HL-60/S4 treated with phorbol 12-myristate 13-acetate at 8.2 ng/mL for 4 days and 3 days (cell line): ENCODE data around the gene FFAR1.

ENCODE experiments used
- in situ Hi-C: fragments of 300-500 bp; cut with MboI; formaldehyde crosslinking; loops from 2 replicates; pipeline ENCODE4 v1.15.0; 2022; ENCODE audit warnings: low sequenced_read_pairs

Gene FFAR1

GRCh38 chr19:35347171-35347929, at the start of gene FFAR1:
FFAR1 (plus strand) TSS chr19:35347902; CDS start chr19:35351552, 3,650 bp downstream.
- in situ Hi-C loops: no loop called here

- in situ Hi-C loops: no loop called here
Observed at GRCh38 chr19:35297922-35298321, 49.8 kb upstream of the FFAR1 start.

- in situ Hi-C loops: no loop called here
Observed at GRCh38 chr19:35298561-35298972, 49.1 kb upstream of the FFAR1 start.

GRCh38 chr19:35299523-35300338, 48.0 kb upstream of the FFAR1 start:
- in situ Hi-C loops: no loop called here

GRCh38 chr19:35300339-35300649, 47.4 kb upstream of the FFAR1 start:
- in situ Hi-C loops: no loop called here

- in situ Hi-C loops: no loop called here
Observed at GRCh38 chr19:35301961-35302360, 45.7 kb upstream of the FFAR1 start.

GRCh38 chr19:35302446-35302845, 45.3 kb upstream of the FFAR1 start:
- in situ Hi-C loops: no loop called here

GRCh38 chr19:35303357-35303915, 44.3 kb upstream of the FFAR1 start:
- in situ Hi-C loops: no loop called here

GRCh38 chr19:35304036-35304435, 43.7 kb upstream of the FFAR1 start:
- in situ Hi-C loops: no loop called here

GRCh38 chr19:35305181-35305580, 42.5 kb upstream of the FFAR1 start:
- in situ Hi-C loops: no loop called here

GRCh38 chr19:35306473-35307246, 41.0 kb upstream of the FFAR1 start:
- in situ Hi-C loops: no loop called here

- in situ Hi-C loops: no loop called here
Observed at GRCh38 chr19:35307931-35308330, 39.8 kb upstream of the FFAR1 start.

- in situ Hi-C loops: no loop called here
Observed at GRCh38 chr19:35308910-35309309, 38.8 kb upstream of the FFAR1 start.

- in situ Hi-C loops: no loop called here
Observed at GRCh38 chr19:35309481-35310279, 38.0 kb upstream of the FFAR1 start.

- in situ Hi-C loops: no loop called here
Observed at GRCh38 chr19:35310331-35310730, 37.4 kb upstream of the FFAR1 start.

- in situ Hi-C loops: no loop called here
Observed at GRCh38 chr19:35310811-35311465, 36.8 kb upstream of the FFAR1 start.

GRCh38 chr19:35311901-35312665, 35.6 kb upstream of the FFAR1 start:
- in situ Hi-C loops: no loop called here

GRCh38 chr19:35313587-35313986, 34.1 kb upstream of the FFAR1 start:
- in situ Hi-C loops: no loop called here

GRCh38 chr19:35314031-35314430, 33.7 kb upstream of the FFAR1 start:
- in situ Hi-C loops: no loop called here
